ENCODE data around the gene POLA1.

POLA1 gene

GRCh38 chrX:24927372-24927771, 233.7 kb downstream of the POLA1 start:
- no peaks in the 10 kb centered on the region for H3K27me3 Mint-ChIP-seq
- H3K4me1 Mint-ChIP-seq (ENCODE audit: low read depth): peaks cover 5% of the 10 kb centered on the region
- H3K9me3 Mint-ChIP-seq: no peaks in the 10 kb centered on the region
- H3K4me3 Mint-ChIP-seq: no peak overlapping the region
- H3K27ac Mint-ChIP-seq: no peak overlapping the region
- H3K36me3 Mint-ChIP-seq (ENCODE audit: low read depth): peaks cover 34% of the 10 kb centered on the region

- no peaks in the 10 kb centered on the region for H3K9me3 Mint-ChIP-seq
- peaks cover 34% of the 10 kb centered on the region for H3K36me3 Mint-ChIP-seq (ENCODE audit: low read depth)
- no peak overlapping the region for H3K4me3 Mint-ChIP-seq
- H3K4me1 Mint-ChIP-seq (ENCODE audit: low read depth): peaks cover 5% of the 10 kb centered on the region
- no peak overlapping the region for H3K27ac Mint-ChIP-seq
- H3K27me3 Mint-ChIP-seq: no peaks in the 10 kb centered on the region
Measured at GRCh38 chrX:24928114-24928513, 234.4 kb downstream of the POLA1 start.

GRCh38 chrX:24934279-24934678, 240.6 kb downstream of the POLA1 start:
- Mint-ChIP-seq H3K36me3 (ENCODE audit: low read depth) (peaks cover 21% of the 10 kb centered on the region), H3K27me3 (no peaks in the 10 kb centered on the region), H3K9me3 (no peaks in the 10 kb centered on the region), H3K27ac (no peak overlapping the region), H3K4me3 (no peak overlapping the region), H3K4me1 (ENCODE audit: low read depth) (no peaks in the 10 kb centered on the region)

GRCh38 chrX:24945009-24945408, 251.3 kb downstream of the POLA1 start:
- peaks cover 4% of the 10 kb centered on the region for H3K36me3 Mint-ChIP-seq (ENCODE audit: low read depth)
- no peaks in the 10 kb centered on the region for H3K27me3 Mint-ChIP-seq
- H3K9me3 Mint-ChIP-seq: no peaks in the 10 kb centered on the region
- H3K4me1 Mint-ChIP-seq (ENCODE audit: low read depth): no peaks in the 10 kb centered on the region
- H3K4me3 Mint-ChIP-seq: no peak overlapping the region
- H3K27ac Mint-ChIP-seq: no peak overlapping the region

GRCh38 chrX:24946369-24946768, 252.7 kb downstream of the POLA1 start:
- no peak overlapping the region for H3K27ac Mint-ChIP-seq
- H3K4me3 Mint-ChIP-seq: no peak overlapping the region
- no peaks in the 10 kb centered on the region for H3K9me3 Mint-ChIP-seq
- H3K27me3 Mint-ChIP-seq: no peaks in the 10 kb centered on the region
- no peaks in the 10 kb centered on the region for H3K4me1 Mint-ChIP-seq (ENCODE audit: low read depth)
- H3K36me3 Mint-ChIP-seq (ENCODE audit: low read depth): peaks cover 4% of the 10 kb centered on the region

GRCh38 chrX:24954732-24955131, 261.0 kb downstream of the POLA1 start:
- Mint-ChIP-seq H3K36me3 (ENCODE audit: low read depth) (peaks cover 17% of the 10 kb centered on the region), H3K4me3 (no peak overlapping the region), H3K4me1 (ENCODE audit: low read depth) (peaks cover 3% of the 10 kb centered on the region), H3K27ac (no peak overlapping the region), H3K9me3 (no peaks in the 10 kb centered on the region), H3K27me3 (no peaks in the 10 kb centered on the region)

- Mint-ChIP-seq H3K4me1 (ENCODE audit: low read depth) (peaks cover 3% of the 10 kb centered on the region), H3K9me3 (no peaks in the 10 kb centered on the region), H3K27me3 (no peaks in the 10 kb centered on the region), H3K4me3 (no peak overlapping the region), H3K36me3 (ENCODE audit: low read depth) (peaks cover 17% of the 10 kb centered on the region), H3K27ac (no peak overlapping the region)
Measured at GRCh38 chrX:24955372-24955930, 261.7 kb downstream of the POLA1 start.

GRCh38 chrX:24956828-24957227, 263.1 kb downstream of the POLA1 start:
- Mint-ChIP-seq H3K9me3 (no peaks in the 10 kb centered on the region), H3K27me3 (no peaks in the 10 kb centered on the region), H3K4me1 (ENCODE audit: low read depth) (peaks cover 3% of the 10 kb centered on the region), H3K4me3 (no peak overlapping the region), H3K36me3 (ENCODE audit: low read depth) (peaks cover 17% of the 10 kb centered on the region), H3K27ac (no peak overlapping the region)

- Mint-ChIP-seq H3K4me3 (no peak overlapping the region), H3K27me3 (no peaks in the 10 kb centered on the region), H3K36me3 (ENCODE audit: low read depth) (peaks cover 20% of the 10 kb centered on the region), H3K27ac (no peak overlapping the region), H3K4me1 (ENCODE audit: low read depth) (no peaks in the 10 kb centered on the region), H3K9me3 (no peaks in the 10 kb centered on the region)
Measured at GRCh38 chrX:24961809-24962208, 268.1 kb downstream of the POLA1 start.

GRCh38 chrX:24963823-24964222, 270.1 kb downstream of the POLA1 start:
- Mint-ChIP-seq H3K27ac (no peak overlapping the region), H3K9me3 (no peaks in the 10 kb centered on the region), H3K36me3 (ENCODE audit: low read depth) (peaks cover 16% of the 10 kb centered on the region), H3K27me3 (no peaks in the 10 kb centered on the region), H3K4me3 (no peak overlapping the region), H3K4me1 (ENCODE audit: low read depth) (no peaks in the 10 kb centered on the region)

- H3K36me3 Mint-ChIP-seq (ENCODE audit: low read depth): peaks cover 14% of the 10 kb centered on the region
- no peaks in the 10 kb centered on the region for H3K27me3 Mint-ChIP-seq
- H3K4me3 Mint-ChIP-seq: no peak overlapping the region
- no peak overlapping the region for H3K27ac Mint-ChIP-seq
- H3K9me3 Mint-ChIP-seq: no peaks in the 10 kb centered on the region
- H3K4me1 Mint-ChIP-seq (ENCODE audit: low read depth): no peaks in the 10 kb centered on the region
Measured at GRCh38 chrX:24965372-24965771, 271.7 kb downstream of the POLA1 start.

GRCh38 chrX:24969812-24970211, 276.1 kb downstream of the POLA1 start:
- Mint-ChIP-seq H3K4me3 (no peak overlapping the region), H3K9me3 (no peaks in the 10 kb centered on the region), H3K4me1 (ENCODE audit: low read depth) (no peaks in the 10 kb centered on the region), H3K27ac (no peak overlapping the region), H3K36me3 (ENCODE audit: low read depth) (peaks cover 18% of the 10 kb centered on the region), H3K27me3 (no peaks in the 10 kb centered on the region)

GRCh38 chrX:24979081-24979480, 285.4 kb downstream of the POLA1 start:
- Mint-ChIP-seq H3K4me3 (no peak overlapping the region), H3K9me3 (no peaks in the 10 kb centered on the region), H3K4me1 (ENCODE audit: low read depth) (peaks cover 4% of the 10 kb centered on the region), H3K27me3 (no peaks in the 10 kb centered on the region), H3K36me3 (ENCODE audit: low read depth) (peaks cover 25% of the 10 kb centered on the region), H3K27ac (no peak overlapping the region)

GRCh38 chrX:24981030-24981429, 287.3 kb downstream of the POLA1 start:
- Mint-ChIP-seq H3K4me1 (ENCODE audit: low read depth) (peaks cover 4% of the 10 kb centered on the region), H3K27ac (no peak overlapping the region), H3K27me3 (no peaks in the 10 kb centered on the region), H3K36me3 (ENCODE audit: low read depth) (peaks cover 28% of the 10 kb centered on the region), H3K4me3 (no peak overlapping the region), H3K9me3 (no peaks in the 10 kb centered on the region)

GRCh38 chrX:24982306-24982965, 288.7 kb downstream of the POLA1 start:
- Mint-ChIP-seq H3K27me3 (no peaks in the 10 kb centered on the region), H3K9me3 (no peaks in the 10 kb centered on the region), H3K4me3 (no peak overlapping the region), H3K4me1 (ENCODE audit: low read depth) (peaks cover 4% of the 10 kb centered on the region), H3K36me3 (ENCODE audit: low read depth) (peaks cover 22% of the 10 kb centered on the region), H3K27ac (no peak overlapping the region)

GRCh38 chrX:24983931-24984330, 290.2 kb downstream of the POLA1 start:
- Mint-ChIP-seq H3K4me3 (no peak overlapping the region), H3K9me3 (no peaks in the 10 kb centered on the region), H3K27me3 (no peaks in the 10 kb centered on the region), H3K36me3 (ENCODE audit: low read depth) (peaks cover 25% of the 10 kb centered on the region), H3K27ac (no peak overlapping the region), H3K4me1 (ENCODE audit: low read depth) (peaks cover 4% of the 10 kb centered on the region)

All from stimulated activated naive CD8-positive, alpha-beta T cell treated with anti-CD3 and anti-CD28 coated beads, Interleukin-15, Interleukin-2, amounts not matched to agents 100 ng/mL and 50 ng/mL, for 24 hours (primary cell).